ENCODE data around the gene DNASE1L1.

DNASE1L1 gene

GRCh38 chrX:154369449-154370299 is 39.4 kb downstream of the DNASE1L1 start (continued):
- no peak for TF ChIP-seq REPIN1 (tag by site-specific recombination; IDR thresholded peaks at IDR 0.05; ENCODE audit: low read depth)
- no peak for TF ChIP-seq ZNF501 (tag by site-specific recombination; IDR thresholded peaks at IDR 0.05)
- TF ChIP-seq, protein P1, sequence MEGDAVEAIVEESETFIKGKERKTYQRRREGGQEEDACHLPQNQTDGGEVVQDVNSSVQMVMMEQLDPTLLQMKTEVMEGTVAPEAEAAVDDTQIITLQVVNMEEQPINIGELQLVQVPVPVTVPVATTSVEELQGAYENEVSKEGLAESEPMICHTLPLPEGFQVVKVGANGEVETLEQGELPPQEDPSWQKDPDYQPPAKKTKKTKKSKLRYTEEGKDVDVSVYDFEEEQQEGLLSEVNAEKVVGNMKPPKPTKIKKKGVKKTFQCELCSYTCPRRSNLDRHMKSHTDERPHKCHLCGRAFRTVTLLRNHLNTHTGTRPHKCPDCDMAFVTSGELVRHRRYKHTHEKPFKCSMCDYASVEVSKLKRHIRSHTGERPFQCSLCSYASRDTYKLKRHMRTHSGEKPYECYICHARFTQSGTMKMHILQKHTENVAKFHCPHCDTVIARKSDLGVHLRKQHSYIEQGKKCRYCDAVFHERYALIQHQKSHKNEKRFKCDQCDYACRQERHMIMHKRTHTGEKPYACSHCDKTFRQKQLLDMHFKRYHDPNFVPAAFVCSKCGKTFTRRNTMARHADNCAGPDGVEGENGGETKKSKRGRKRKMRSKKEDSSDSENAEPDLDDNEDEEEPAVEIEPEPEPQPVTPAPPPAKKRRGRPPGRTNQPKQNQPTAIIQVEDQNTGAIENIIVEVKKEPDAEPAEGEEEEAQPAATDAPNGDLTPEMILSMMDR (tag by site-specific recombination; IDR thresholded peaks at IDR 0.05) = no peak
- TF ChIP-seq GFI1B (tag by site-specific recombination; IDR thresholded peaks at IDR 0.05) = no peak
- TF ChIP-seq, protein P2, sequence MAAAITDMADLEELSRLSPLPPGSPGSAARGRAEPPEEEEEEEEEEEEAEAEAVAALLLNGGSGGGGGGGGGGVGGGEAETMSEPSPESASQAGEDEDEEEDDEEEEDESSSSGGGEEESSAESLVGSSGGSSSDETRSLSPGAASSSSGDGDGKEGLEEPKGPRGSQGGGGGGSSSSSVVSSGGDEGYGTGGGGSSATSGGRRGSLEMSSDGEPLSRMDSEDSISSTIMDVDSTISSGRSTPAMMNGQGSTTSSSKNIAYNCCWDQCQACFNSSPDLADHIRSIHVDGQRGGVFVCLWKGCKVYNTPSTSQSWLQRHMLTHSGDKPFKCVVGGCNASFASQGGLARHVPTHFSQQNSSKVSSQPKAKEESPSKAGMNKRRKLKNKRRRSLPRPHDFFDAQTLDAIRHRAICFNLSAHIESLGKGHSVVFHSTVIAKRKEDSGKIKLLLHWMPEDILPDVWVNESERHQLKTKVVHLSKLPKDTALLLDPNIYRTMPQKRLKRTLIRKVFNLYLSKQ (tag by site-specific recombination; IDR thresholded peaks at IDR 0.05; ENCODE audit: borderline replicate concordance) = no peak
- no peak for TF ChIP-seq ZFP41 (tag by site-specific recombination; IDR thresholded peaks at IDR 0.05; ENCODE audit: borderline replicate concordance)
- 0 out of 2 replicates have a peak, but pooled peaks have one; percentile 30 for TF ChIP-seq ZNF660 (tag by site-specific recombination; IDR thresholded peaks at IDR 0.05)
- TF ChIP-seq ZNF785 (tag by site-specific recombination; IDR thresholded peaks at IDR 0.05) = no peak
- no peak for TF ChIP-seq MYNN (tag by site-specific recombination; IDR thresholded peaks at IDR 0.05; ENCODE audit: borderline replicate concordance)
- peak; percentile 85 for TF ChIP-seq PATZ1 (tag by site-specific recombination; IDR thresholded peaks at IDR 0.05)
- peak; percentile 48; the same call in 1 of the 2 replicates for TF ChIP-seq ZBTB8A (tag by site-specific recombination; IDR thresholded peaks at IDR 0.05)
- no peak for TF ChIP-seq ZNF747 (tag by site-specific recombination; IDR thresholded peaks at IDR 0.05)
- no peak for TF ChIP-seq ZNF223 (tag by site-specific recombination; IDR thresholded peaks at IDR 0.05)
- TF ChIP-seq, protein P3, sequence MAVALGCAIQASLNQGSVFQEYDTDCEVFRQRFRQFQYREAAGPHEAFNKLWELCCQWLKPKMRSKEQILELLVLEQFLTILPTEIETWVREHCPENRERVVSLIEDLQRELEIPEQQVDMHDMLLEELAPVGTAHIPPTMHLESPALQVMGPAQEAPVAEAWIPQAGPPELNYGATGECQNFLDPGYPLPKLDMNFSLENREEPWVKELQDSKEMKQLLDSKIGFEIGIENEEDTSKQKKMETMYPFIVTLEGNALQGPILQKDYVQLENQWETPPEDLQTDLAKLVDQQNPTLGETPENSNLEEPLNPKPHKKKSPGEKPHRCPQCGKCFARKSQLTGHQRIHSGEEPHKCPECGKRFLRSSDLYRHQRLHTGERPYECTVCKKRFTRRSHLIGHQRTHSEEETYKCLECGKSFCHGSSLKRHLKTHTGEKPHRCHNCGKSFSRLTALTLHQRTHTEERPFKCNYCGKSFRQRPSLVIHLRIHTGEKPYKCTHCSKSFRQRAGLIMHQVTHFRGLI (tag by site-specific recombination; IDR thresholded peaks at IDR 0.05) = no peak
- no peak for TF ChIP-seq ZNF121 (tag by site-specific recombination; IDR thresholded peaks at IDR 0.05)
- no peak for TF ChIP-seq ZNF248 (tag by site-specific recombination; IDR thresholded peaks at IDR 0.05)
- TF ChIP-seq, protein P4, sequence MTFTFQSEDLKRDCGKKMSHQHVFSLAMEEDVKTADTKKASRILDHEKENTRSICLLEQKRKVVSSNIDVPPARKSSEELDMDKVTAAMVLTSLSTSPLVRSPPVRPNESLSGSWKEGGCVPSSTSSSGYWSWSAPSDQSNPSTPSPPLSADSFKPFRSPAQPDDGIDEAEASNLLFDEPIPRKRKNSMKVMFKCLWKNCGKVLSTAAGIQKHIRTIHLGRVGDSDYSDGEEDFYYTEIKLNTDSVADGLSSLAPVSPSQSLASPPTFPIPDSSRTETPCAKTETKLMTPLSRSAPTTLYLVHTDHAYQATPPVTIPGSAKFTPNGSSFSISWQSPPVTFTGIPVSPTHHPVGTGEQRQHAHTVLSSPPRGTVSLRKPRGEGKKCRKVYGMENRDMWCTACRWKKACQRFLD (tag by site-specific recombination; IDR thresholded peaks at IDR 0.05) = no peak
- TF ChIP-seq ZNF311 (tag by site-specific recombination; IDR thresholded peaks at IDR 0.05; ENCODE audit: borderline replicate concordance) = no peak
- no peak for TF ChIP-seq ZNF664 (tag by site-specific recombination; IDR thresholded peaks at IDR 0.05)
- TF ChIP-seq ZNF350 (tag by site-specific recombination; IDR thresholded peaks at IDR 0.05) = no peak
- TF ChIP-seq SCRT1 (tag by site-specific recombination; IDR thresholded peaks at IDR 0.05; ENCODE audit: borderline replicate concordance) = no peak
- TF ChIP-seq ZNF768 (tag by site-specific recombination; IDR thresholded peaks at IDR 0.05) = no peak
- peak; percentile 88 for TF ChIP-seq KLF10 (tag by site-specific recombination; IDR thresholded peaks at IDR 0.05)
- TF ChIP-seq, protein P5, sequence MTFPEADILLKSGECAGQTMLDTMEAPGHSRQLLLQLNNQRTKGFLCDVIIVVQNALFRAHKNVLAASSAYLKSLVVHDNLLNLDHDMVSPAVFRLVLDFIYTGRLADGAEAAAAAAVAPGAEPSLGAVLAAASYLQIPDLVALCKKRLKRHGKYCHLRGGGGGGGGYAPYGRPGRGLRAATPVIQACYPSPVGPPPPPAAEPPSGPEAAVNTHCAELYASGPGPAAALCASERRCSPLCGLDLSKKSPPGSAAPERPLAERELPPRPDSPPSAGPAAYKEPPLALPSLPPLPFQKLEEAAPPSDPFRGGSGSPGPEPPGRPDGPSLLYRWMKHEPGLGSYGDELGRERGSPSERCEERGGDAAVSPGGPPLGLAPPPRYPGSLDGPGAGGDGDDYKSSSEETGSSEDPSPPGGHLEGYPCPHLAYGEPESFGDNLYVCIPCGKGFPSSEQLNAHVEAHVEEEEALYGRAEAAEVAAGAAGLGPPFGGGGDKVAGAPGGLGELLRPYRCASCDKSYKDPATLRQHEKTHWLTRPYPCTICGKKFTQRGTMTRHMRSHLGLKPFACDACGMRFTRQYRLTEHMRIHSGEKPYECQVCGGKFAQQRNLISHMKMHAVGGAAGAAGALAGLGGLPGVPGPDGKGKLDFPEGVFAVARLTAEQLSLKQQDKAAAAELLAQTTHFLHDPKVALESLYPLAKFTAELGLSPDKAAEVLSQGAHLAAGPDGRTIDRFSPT (tag by site-specific recombination; IDR thresholded peaks at IDR 0.05) = peak; percentile 77
- TF ChIP-seq HOXD13 (CRISPR knock-in tag; IDR thresholded peaks at IDR 0.05; ENCODE audit: borderline replicate concordance) = no peak
- TF ChIP-seq ZNF423 (tag by site-specific recombination; IDR thresholded peaks at IDR 0.05) = no peak
- no peak for TF ChIP-seq ZNF391 (tag by site-specific recombination; IDR thresholded peaks at IDR 0.05; ENCODE audit: borderline replicate concordance, low read depth)
- TF ChIP-seq ZNF521 (tag by site-specific recombination; IDR thresholded peaks at IDR 0.05) = no peak
- TF ChIP-seq ZNF658 (tag by site-specific recombination; IDR thresholded peaks at IDR 0.05) = no peak
- no peak for TF ChIP-seq ZNF585B (tag by site-specific recombination; IDR thresholded peaks at IDR 0.05)

All from HEK293 (cell line).